Measurements from ENCODE around the gene C2CD2.

C2CD2 gene

GRCh38 chr21:41942457-41942856, 11.4 kb downstream of the C2CD2 start:
- no peak overlapping the region for H3K4me3 ChIP-seq (ENCODE audit: low read length)
- no peak for DNase-seq (ENCODE audit: low read depth, low spot score)

DNA sequence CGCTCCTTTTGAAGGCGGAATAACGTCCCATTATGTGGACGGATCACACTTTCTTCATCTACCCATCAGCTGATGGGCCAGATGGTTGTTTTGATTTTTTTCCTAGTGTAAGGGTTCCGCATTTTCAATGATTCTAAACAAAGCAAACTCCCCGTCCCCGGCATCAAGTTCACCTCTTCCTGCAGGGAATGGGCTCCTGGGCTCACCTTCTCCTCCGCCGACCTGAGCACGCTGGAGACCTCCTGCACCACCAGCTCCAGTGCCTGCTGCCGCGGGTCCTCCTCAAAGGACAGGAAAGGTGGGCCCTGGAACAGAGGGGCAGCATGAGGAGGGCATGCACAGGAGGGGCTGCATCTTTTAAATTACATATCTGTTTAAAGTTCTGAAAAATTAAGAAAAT, 11.9 kb downstream of the C2CD2 start:
- H3K4me3 ChIP-seq (ENCODE audit: low read length), result no peak overlapping the region
- DNase-seq (ENCODE audit: low read depth, low spot score), result no peak

DNA sequence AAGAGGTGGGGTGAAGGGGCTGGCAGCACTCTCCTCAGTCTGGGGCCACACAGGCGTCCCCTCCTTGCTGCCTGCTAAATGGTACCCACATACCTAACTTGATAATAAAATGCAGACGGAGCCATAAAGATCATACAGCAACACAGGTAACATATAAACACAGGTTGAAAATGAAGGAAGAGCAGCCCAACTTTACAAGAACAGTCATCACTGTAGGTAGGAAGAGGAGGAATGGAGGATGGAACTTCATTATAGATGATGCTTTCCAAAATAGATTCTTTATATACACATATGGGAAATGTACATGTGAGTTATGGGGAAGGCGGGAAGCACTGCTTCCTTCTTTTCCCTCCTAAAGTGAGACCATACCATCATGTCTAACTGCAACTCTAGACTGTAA, 13.4 kb downstream of the C2CD2 start:
- no peak for DNase-seq (ENCODE audit: low read depth, low spot score)
- no peak overlapping the region for H3K4me3 ChIP-seq (ENCODE audit: low read length)

DNA sequence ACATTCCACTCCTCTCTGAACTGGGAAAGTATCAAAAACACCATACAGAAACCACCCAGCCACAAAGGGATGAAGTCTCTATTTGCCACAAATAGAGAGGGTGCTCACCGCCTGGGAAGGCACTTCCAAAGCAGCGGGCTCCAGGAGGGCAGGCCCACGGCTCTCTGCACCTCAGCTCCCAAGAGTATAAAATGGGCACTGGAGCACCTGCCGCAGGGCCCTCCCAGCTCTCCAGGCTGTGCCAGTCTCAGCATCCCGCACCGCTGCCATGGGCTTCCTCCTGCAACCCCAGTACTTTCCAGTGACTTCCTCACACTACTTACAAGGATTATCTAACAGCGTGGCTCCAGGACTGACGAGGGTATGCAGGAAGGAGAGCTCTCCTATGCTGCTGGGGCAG, 14.4 kb downstream of the C2CD2 start:
- DNase-seq (ENCODE audit: low read depth, low spot score), result no peak
- H3K4me3 ChIP-seq (ENCODE audit: low read length), result no peak overlapping the region

DNA sequence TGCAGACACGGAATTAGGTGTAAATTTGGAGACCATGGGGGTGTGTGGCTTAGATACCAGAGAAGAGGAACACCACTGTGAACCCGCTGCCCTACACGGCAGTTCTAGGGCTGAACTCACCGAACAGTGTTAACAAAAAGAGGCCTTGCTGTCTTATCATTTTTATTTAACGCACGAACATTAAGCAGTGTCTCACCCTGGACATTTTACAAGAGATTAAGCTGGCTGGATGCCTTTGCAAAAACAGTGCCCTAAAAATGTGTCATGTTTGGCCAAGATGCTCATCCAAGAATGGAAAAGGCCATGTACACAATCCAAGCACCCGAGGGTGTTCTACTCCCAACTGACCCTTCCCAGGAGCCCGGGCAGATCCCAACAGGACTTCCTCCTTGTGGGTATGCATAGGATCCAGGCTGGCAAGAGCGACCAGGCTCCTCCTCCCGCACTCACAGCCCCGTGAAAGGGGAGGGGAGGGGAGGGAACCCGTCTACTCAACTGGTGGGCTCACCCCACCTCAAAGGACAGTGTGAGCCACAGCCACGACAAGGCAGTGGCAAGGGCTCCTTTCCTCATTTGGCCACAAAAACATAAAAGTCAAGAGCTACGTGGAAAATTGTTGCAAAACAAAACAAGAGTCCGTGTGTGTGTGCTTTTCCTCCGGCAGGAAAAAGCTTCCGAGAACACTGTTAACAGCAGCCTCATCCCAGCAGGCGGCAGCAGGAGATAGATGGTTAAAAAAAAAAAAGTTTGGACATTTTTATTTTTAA, 20.3 kb downstream of the C2CD2 start:
- no peak for DNase-seq (ENCODE audit: low read depth, low spot score)
- no peak overlapping the region for H3K4me3 ChIP-seq (ENCODE audit: low read length)

DNA sequence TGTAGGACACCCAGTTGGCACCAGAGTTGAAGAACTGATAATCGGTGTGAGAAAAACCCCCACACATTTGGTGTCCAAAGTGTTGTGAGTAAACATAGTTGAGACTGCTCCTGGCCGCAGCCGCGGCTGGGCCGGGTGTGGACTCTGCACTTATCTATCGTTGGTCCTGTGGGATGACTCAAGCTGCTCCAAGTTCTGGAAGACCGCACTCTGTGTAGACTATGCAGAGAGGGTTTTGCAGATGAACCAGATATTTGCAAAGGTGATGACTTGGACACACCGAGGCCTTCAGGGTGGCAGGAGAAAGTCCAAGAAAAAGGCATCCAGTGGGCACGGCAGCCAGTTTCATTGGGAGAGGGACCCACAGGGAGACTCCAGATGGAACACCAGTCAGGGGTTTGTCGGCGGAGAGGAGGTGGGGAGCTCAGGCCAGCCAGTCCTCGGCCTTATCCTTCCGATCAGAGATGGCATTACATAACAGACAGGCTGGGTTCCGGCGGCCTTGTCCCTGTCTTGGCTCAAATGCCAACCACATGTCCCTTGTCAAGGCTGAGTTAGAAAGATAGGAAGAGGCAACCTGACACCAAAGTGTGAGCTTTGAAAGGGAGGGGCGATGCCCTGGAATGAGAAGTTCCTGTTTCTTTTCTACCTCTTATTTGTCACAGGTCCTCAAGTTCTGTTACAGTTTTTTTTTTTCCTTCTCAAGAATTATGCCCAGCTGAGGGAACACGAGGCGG, 21.1 kb downstream of the C2CD2 start:
- H3K4me3 ChIP-seq (ENCODE audit: low read length), result no peak overlapping the region

GRCh38 chr21:41932191-41932575, 21.6 kb downstream of the C2CD2 start:
- no peak overlapping the region for H3K4me3 ChIP-seq (ENCODE audit: low read length)
- no peak for DNase-seq (ENCODE audit: low read depth, low spot score)

More for the DNA sequence above, 21.1 kb downstream of the C2CD2 start:
- DNase-seq (ENCODE audit: low read depth, low spot score), result no peak

- no peak for DNase-seq (ENCODE audit: low read depth, low spot score)
- H3K4me3 ChIP-seq (ENCODE audit: low read length), result no peak overlapping the region
Measured at GRCh38 chr21:41931041-41931451, 22.8 kb downstream of the C2CD2 start.

GRCh38 chr21:41929248-41929647, 24.6 kb downstream of the C2CD2 start:
- DNase-seq (ENCODE audit: low read depth, low spot score), result no peak
- no peak overlapping the region for H3K4me3 ChIP-seq (ENCODE audit: low read length)

DNA sequence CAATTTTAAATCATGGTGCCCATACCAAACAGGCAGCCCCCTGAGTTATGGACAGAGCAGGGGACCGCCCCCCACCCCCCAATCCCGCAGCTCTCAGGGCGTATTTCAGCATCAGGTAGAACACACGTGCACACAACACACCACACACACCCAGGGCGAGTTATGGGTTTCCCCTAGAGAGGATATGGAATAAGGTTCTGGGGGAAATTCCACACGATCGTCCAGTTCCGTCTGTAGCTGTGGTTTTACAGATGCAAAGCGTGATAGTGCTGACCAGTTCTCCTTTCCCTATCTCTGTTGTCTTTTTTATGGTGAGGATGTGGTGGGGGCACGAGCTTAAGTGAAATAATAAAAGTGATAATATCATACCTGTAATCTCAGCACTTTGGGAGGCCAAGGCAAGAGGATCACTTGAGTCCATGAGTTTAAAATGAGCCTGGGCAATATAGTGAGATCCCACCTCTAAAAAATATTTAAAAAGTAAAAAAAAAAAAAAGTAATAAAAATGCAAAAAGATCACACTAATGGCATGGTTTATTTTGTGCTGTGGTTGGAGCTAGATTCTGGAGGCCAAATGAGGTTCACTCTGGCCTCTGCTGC, 25.1 kb downstream of the C2CD2 start:
- DNase-seq (ENCODE audit: low read depth, low spot score), result no peak
- no peak overlapping the region for H3K4me3 ChIP-seq (ENCODE audit: low read length)

- H3K4me3 ChIP-seq (ENCODE audit: low read length), result no peak overlapping the region
- DNase-seq (ENCODE audit: low read depth, low spot score), result no peak
Measured at GRCh38 chr21:41927727-41928409, 25.9 kb downstream of the C2CD2 start.

DNA sequence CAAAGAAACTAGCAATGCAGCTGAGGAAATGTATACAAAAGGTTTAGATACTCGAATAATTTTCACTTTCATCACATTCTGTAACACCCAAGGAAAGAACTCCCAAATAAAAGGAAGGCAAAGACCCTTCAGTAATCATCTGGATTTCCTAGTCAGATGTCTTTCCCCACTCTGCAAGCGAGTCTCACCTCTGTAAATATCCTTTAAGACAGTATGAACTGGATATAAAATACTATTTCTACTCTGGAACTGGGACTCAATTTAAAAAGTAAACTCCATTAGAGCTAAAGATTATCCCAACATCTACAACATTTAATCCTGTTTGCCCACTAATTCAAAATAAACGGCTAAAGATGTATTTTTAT, 27.0 kb downstream of the C2CD2 start:
- no peak for DNase-seq (ENCODE audit: low read depth, low spot score)
- peak overlapping the region; percentile 61 for H3K4me3 ChIP-seq (ENCODE audit: low read length)

GRCh38 chr21:41926117-41926806, 27.6 kb downstream of the C2CD2 start:
- peak overlapping the region; percentile 61 for H3K4me3 ChIP-seq (ENCODE audit: low read length)
- peak; percentile 81 for DNase-seq (ENCODE audit: low read depth, low spot score)

GRCh38 chr21:41925767-41926116, 28.1 kb downstream of the C2CD2 start:
- DNase-seq (ENCODE audit: low read depth, low spot score), result no peak

DNA sequence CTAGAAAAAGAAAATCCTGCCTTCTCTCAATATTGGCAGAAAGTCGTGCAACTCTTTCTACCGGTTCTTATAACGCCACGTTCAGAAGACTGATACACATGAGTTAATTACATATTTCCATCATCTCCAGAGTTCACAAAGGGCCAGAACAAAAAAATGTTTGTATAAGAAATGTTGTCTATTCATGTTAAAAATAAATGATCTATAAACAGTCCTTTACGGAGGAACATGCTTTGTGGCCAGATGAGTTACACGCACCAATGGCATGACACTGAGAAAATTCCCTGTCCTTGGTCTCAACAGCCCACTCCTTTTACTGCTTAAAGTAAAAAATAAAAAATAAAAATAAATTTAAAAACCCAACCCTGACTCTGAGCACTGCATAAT, 29.5 kb downstream of the C2CD2 start:
- no peak overlapping the region for H3K4me3 ChIP-seq (ENCODE audit: low read length)
- DNase-seq (ENCODE audit: low read depth, low spot score), result no peak

More at GRCh38 chr21:41925767-41926116, 28.1 kb downstream of the C2CD2 start:
- H3K4me3 ChIP-seq (ENCODE audit: low read length), result peak overlapping the region; percentile 61

DNA sequence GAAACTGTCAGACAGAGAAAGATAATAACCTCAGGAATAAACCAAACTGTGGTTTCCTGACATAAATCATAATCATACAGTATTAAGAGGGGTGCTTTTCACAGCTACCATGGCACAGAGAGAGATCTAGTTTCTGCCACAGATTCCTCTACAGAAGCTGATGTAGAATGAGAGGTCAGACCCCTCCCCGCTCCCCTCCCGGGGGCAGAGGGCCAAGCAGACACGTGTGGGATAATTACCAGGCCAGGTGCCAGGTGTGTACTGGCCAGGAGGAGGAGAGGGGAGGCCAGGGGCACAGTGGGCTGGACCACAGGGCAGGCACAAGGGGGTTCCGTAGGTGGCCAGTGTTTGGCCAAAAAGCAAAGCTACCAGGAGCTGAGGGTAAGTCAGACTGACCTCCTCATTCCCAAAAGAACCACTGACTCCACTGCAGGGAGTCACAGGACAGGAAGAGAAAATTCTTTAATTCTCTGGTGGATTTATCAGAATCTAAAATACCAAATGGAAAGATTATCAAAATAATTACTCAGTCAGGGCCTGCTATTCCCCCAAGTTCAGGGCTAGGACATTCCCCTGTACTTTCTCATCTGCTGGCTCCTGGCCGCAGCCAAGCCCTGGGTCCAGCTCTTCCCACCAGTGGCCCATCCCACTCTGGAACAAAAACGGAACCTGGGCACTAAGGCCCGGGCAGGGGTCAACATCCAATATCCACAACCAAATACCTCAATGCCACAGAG, 30.0 kb downstream of the C2CD2 start:
- H3K4me3 ChIP-seq (ENCODE audit: low read length), result no peak overlapping the region
- DNase-seq (ENCODE audit: low read depth, low spot score), result peak; percentile 41

DNA sequence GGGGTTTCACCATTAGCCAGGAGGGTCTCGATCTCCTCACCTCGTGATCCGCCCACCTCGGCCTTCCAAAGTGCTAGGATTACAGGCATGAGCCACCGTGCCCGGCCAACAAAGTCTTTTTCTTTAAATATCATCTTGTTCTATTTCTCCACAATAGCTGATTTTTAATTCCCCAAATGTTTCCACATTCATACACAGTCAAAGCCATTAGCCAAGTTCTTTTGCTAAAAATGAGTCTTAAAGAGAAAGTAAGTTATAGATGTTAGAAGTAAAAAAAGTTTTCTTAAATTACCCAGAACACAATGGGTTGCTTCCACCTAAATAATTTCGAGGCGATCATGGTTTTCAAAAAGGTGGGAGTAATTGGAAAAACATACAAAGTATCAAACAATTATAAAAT, 30.6 kb downstream of the C2CD2 start:
- no peak for DNase-seq (ENCODE audit: low read depth, low spot score)
- H3K4me3 ChIP-seq (ENCODE audit: low read length), result no peak overlapping the region

DNA sequence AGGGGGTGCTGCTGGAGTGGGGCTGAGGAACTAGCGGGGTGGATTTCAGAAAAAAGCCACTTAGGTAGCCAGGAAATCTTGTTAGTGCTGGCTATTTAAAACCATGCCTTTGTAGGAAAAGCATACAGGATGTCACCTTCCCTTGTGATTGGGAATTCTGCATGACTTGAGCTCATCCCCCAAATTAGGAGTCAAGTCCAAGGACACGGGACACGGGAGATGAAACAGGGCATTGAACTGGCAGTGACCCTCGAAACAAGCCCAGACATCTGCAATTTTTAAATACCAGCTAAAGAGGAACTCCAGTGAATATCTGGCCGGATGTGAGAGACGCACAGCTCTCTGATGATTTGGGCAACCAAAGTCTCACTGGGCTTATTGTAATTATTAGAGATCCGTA, 32.8 kb downstream of the C2CD2 start:
- H3K4me3 ChIP-seq (ENCODE audit: low read length), result no peak overlapping the region
- no peak for DNase-seq (ENCODE audit: low read depth, low spot score)

DNA sequence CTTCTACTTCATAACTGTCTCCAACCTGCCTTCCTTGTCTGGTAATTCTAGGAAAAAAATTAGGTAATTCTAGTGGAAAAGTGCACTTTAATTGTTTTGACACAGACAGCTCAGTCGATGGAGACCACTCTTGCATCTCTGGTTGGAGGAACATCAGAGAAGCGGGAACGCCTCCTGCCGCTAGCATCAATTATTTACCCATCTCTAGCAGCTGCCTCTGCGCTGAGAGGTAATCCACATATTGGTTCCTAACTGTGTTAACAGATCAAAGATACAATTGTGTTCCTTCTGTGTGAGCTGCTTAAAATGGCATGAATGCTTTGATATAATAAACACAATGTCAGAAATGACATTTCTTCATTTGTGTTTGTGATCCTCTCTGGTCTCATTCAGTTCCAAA, 33.3 kb downstream of the C2CD2 start:
- DNase-seq (ENCODE audit: low read depth, low spot score), result no peak

More for the DNA sequence above, 33.3 kb downstream of the C2CD2 start:
- no peak overlapping the region for H3K4me3 ChIP-seq (ENCODE audit: low read length)
